ENCODE results near the gene KYAT1. TPM values are rescaled to one million over a fixed set of nuclear protein-coding genes. Genes with fewer than 3 reads are reported as not detected.
"Not testable (repeated sequence)": the region's sequence is repeated elsewhere in the genome, so short reads cannot be mapped to it uniquely, and the experiment has no call there.

The KYAT1 gene
- total RNA-seq, 1 experiment from 2014 or later: 34.1 TPM

- DNase-seq (ENCODE audit: low spot score) (no peak), ATAC-seq (no peak)
- POLR2A ChIA-PET: interaction anchor here (0.7 kb wide), 1 partner anchor 1038 kb away, joined by 3 read pairs; no protein-coding TSS in a partner anchor
- CTCF ChIA-PET: interaction anchor here (0.7 to 5.1 kb wide), 8 partner anchors 10 to 166 kb away, joined by 3 to 54 read pairs (median 6); partner anchors contain the start of genes ENDOG and SH3GLB2
- Mint-ChIP-seq H3K27me3 (ENCODE audit: low read depth) (no peaks in the 10 kb centered on the region), H3K4me3 (no peak overlapping the region), H3K9me3 (no peaks in the 10 kb centered on the region), H3K36me3 (no peaks in the 10 kb centered on the region), H3K27ac (peak overlapping the region; percentile 57; the same call in 1 of the 2 replicates), H3K4me1 (peaks cover 19% of the 10 kb centered on the region; the same call in 1 of the 2 replicates)
- TF ChIP-seq ZNF121 (CRISPR knock-in tag; IDR thresholded peaks at IDR 0.05) (no peak), CREB1 (CRISPR knock-in tag; IDR thresholded peaks at IDR 0.05) (no peak), EMX1 (CRISPR knock-in tag; IDR thresholded peaks at IDR 0.05) (no peak)
These were observed 19.3 kb downstream of the KYAT1 start for GRCh38 chr9:128862401-128862851.

GRCh38 chr9:128861501-128861900 lies 20.2 kb downstream of the KYAT1 start:
- H3K36me3 Mint-ChIP-seq: no peaks in the 10 kb centered on the region
- H3K9me3 Mint-ChIP-seq: no peaks in the 10 kb centered on the region
- ChIA-PET POLR2A (interaction anchor here (0.9 kb wide), 1 partner anchor 34 kb away, joined by 3 read pairs; no protein-coding TSS in a partner anchor), CTCF (interaction anchor here (0.6 to 5.1 kb wide), 13 partner anchors 9 to 262 kb away, joined by 3 to 54 read pairs (median 4); partner anchors contain the start of genes ENDOG and SPOUT1)
- TF ChIP-seq NR1H2 (CRISPR knock-in tag; IDR thresholded peaks at IDR 0.05): no peak
- TF ChIP-seq ZNF671 (CRISPR knock-in tag; IDR thresholded peaks at IDR 0.05): no peak
- TF ChIP-seq FOXP1 (CRISPR knock-in tag; IDR thresholded peaks at IDR 0.05; ENCODE audit: borderline replicate concordance): no peak
- no peak for TF ChIP-seq E2F1 (CRISPR knock-in tag; IDR thresholded peaks at IDR 0.05)
- no peak for TF ChIP-seq SP1 (CRISPR knock-in tag; conservative IDR thresholded peaks at IDR 0.05)
- TF ChIP-seq AR (CRISPR knock-in tag; IDR thresholded peaks at IDR 0.05): no peak
- no peak for TF ChIP-seq TCF7 (CRISPR knock-in tag; IDR thresholded peaks at IDR 0.05; ENCODE audit: low read depth)
- no peak for TF ChIP-seq CREB1 (CRISPR knock-in tag; IDR thresholded peaks at IDR 0.05)
- H3K27me3 Mint-ChIP-seq (ENCODE audit: low read depth): no peaks in the 10 kb centered on the region
- DNase-seq (ENCODE audit: low spot score): no peak
- H3K27ac Mint-ChIP-seq: peak overlapping the region; percentile 74
- H3K4me3 Mint-ChIP-seq: no peak overlapping the region
- ATAC-seq: no peak
- H3K4me1 Mint-ChIP-seq: peaks cover 19% of the 10 kb centered on the region; the same call in 1 of the 2 replicates

GRCh38 chr9:128860937-128861336 lies 20.8 kb downstream of the KYAT1 start:
- H3K36me3 Mint-ChIP-seq: no peaks in the 10 kb centered on the region
- H3K27me3 Mint-ChIP-seq (ENCODE audit: low read depth): no peaks in the 10 kb centered on the region
- H3K4me3 Mint-ChIP-seq: no peak overlapping the region
- no peak for ATAC-seq
- no peak for DNase-seq (ENCODE audit: low spot score)
- ChIA-PET CTCF (interaction anchor here (0.6 to 5.1 kb wide), 10 partner anchors 9 to 262 kb away, joined by 3 to 54 read pairs (median 4); partner anchors contain the start of gene SPOUT1), POLR2A (interaction anchor here (0.9 kb wide), 1 partner anchor 34 kb away, joined by 3 read pairs; no protein-coding TSS in a partner anchor)
- H3K27ac Mint-ChIP-seq: peak overlapping the region; percentile 74
- TF ChIP-seq KAT7 (CRISPR knock-in tag; IDR thresholded peaks at IDR 0.05; ENCODE audit: borderline replicate concordance): no peak
- TF ChIP-seq ETV6 (CRISPR knock-in tag; IDR thresholded peaks at IDR 0.05): no peak
- TF ChIP-seq JUN (CRISPR knock-in tag; IDR thresholded peaks at IDR 0.05): no peak
- no peak for TF ChIP-seq PREB (CRISPR knock-in tag; IDR thresholded peaks at IDR 0.05; ENCODE audit: borderline replicate concordance)
- TF ChIP-seq SOX15 (CRISPR knock-in tag; IDR thresholded peaks at IDR 0.05): no peak
- no peak for TF ChIP-seq MYBL2 (CRISPR knock-in tag; IDR thresholded peaks at IDR 0.05)
- no peak for TF ChIP-seq MAX (CRISPR knock-in tag; IDR thresholded peaks at IDR 0.05)
- no peaks in the 10 kb centered on the region for H3K9me3 Mint-ChIP-seq
- peaks cover 19% of the 10 kb centered on the region; the same call in 1 of the 2 replicates for H3K4me1 Mint-ChIP-seq

GRCh38 chr9:128858476-128858875 lies 23.3 kb downstream of the KYAT1 start:
- H3K9me3 Mint-ChIP-seq; H3K36me3 Mint-ChIP-seq; H3K27ac Mint-ChIP-seq; H3K4me3 Mint-ChIP-seq; POLR2A ChIA-PET; H3K27me3 Mint-ChIP-seq (ENCODE audit: low read depth); DNase-seq (ENCODE audit: low spot score); ATAC-seq: not testable (repeated sequence)
- peaks cover 15% of the 10 kb centered on the region; the same call in 1 of the 2 replicates for H3K4me1 Mint-ChIP-seq
- CTCF ChIA-PET: interaction anchor here (1.4 kb wide), 1 partner anchor 70 kb away, joined by 6 read pairs; no protein-coding TSS in a partner anchor

GRCh38 chr9:128854454-128854853 lies 27.3 kb downstream of the KYAT1 start:
- H3K27ac Mint-ChIP-seq; ATAC-seq; DNase-seq (ENCODE audit: low spot score); H3K27me3 Mint-ChIP-seq (ENCODE audit: low read depth); H3K4me1 Mint-ChIP-seq; POLR2A ChIA-PET; H3K4me3 Mint-ChIP-seq: not testable (repeated sequence)
- Mint-ChIP-seq H3K9me3 (peaks cover 20% of the 10 kb centered on the region), H3K36me3 (peaks cover 24% of the 10 kb centered on the region)
- CTCF ChIA-PET: interaction anchor here (0.9 kb wide), 1 partner anchor 9 kb away, joined by 5 read pairs; no protein-coding TSS in a partner anchor

GRCh38 chr9:128852646-128853045 lies 29.1 kb downstream of the KYAT1 start:
- H3K9me3 Mint-ChIP-seq: peaks cover 27% of the 10 kb centered on the region
- DNase-seq (ENCODE audit: low spot score); H3K4me1 Mint-ChIP-seq; H3K27ac Mint-ChIP-seq; H3K4me3 Mint-ChIP-seq; H3K27me3 Mint-ChIP-seq (ENCODE audit: low read depth); POLR2A ChIA-PET; ATAC-seq: not testable (repeated sequence)
- peaks cover 31% of the 10 kb centered on the region for H3K36me3 Mint-ChIP-seq
- CTCF ChIA-PET: interaction anchor here (0.6 to 1.2 kb wide), 16 partner anchors 8 to 329 kb away, joined by 3 to 13 read pairs (median 3); partner anchors contain the start of genes SPOUT1 and ZDHHC12
